HepG2 (cell line): ENCODE measurements around the gene YWHAQ. TPM values are rescaled to one million over a fixed set of nuclear protein-coding genes. Genes with fewer than 3 reads are reported as not detected.

Source experiments
- HNRNPK ChIP-seq: fragments of 200-400 bp; formaldehyde crosslinking; IDR thresholded peaks from 2 replicates; pipeline ENCODE4 v1.6.1; 2018; ENCODE audit warnings: low read length, low read depth, moderate library complexity, mild to moderate bottlenecking; ENCODE audit not compliant: poor library complexity, severe bottlenecking
- HOXA7 ChIP-seq: sonication (generic); formaldehyde crosslinking; IDR thresholded peaks from 2 replicates; pipeline ENCODE4 v1.8.1; 2022; ENCODE audit warnings: mild to moderate bottlenecking, missing genetic modification reagents, moderate library complexity
- KDM5B ChIP-seq: sonication (generic); formaldehyde crosslinking; IDR thresholded peaks from 2 replicates; pipeline ENCODE4 v1.4.0; 2020; ENCODE audit warnings: missing genetic modification reagents, mild to moderate bottlenecking, borderline replicate concordance
- MAFF ChIP-seq: IDR thresholded peaks from 2 replicates; pipeline ENCODE4 v1.6.1; 2011; ENCODE audit warnings: low read depth, low read length, improper control_type of control experiment
- NFATC3 ChIP-seq: sonication (generic); formaldehyde crosslinking; IDR thresholded peaks from 2 replicates; pipeline ENCODE4 v1.5.1; 2020; ENCODE audit warnings: mild to moderate bottlenecking, missing genetic modification reagents
- NPAS2 ChIP-seq: sonication (generic); formaldehyde crosslinking; IDR thresholded peaks from 2 replicates; pipeline ENCODE4 v1.8.0; 2022; ENCODE audit warnings: mild to moderate bottlenecking, missing genetic modification reagents, borderline replicate concordance
- RARG ChIP-seq: sonication (generic); formaldehyde crosslinking; IDR thresholded peaks from 2 replicates; pipeline ENCODE4 v1.4.0; 2020; ENCODE audit warnings: low read depth, mild to moderate bottlenecking, missing genetic modification reagents
- SIN3A ChIP-seq: IDR thresholded peaks from 2 replicates; pipeline ENCODE4 v1.6.1; 2011; ENCODE audit warnings: low read depth, mild to moderate bottlenecking, control low read depth, low read length, borderline replicate concordance
- TAF15 ChIP-seq: fragments of 200-400 bp; formaldehyde crosslinking; IDR thresholded peaks from one replicate; pipeline ENCODE4 v1.6.1; 2018; ENCODE audit warnings: mild to moderate bottlenecking, low read depth, low read length; ENCODE audit not compliant: poor library complexity, severe bottlenecking
- ZNF263 ChIP-seq: sonication (generic); formaldehyde crosslinking; IDR thresholded peaks from 2 replicates; pipeline ENCODE4 v1.4.0; 2020; ENCODE audit warnings: missing genetic modification reagents
- ZNF296 ChIP-seq: sonication (generic); formaldehyde crosslinking; conservative IDR thresholded peaks from 2 replicates; pipeline ENCODE4 v1.5.0; 2020; ENCODE audit warnings: mild to moderate bottlenecking, missing genetic modification reagents
- ZNF678 ChIP-seq: sonication (generic); formaldehyde crosslinking; IDR thresholded peaks from 2 replicates; pipeline ENCODE4 v1.4.0; 2020; ENCODE audit warnings: mild to moderate bottlenecking, missing genetic modification reagents
- ZNF839 ChIP-seq: sonication (generic); formaldehyde crosslinking; IDR thresholded peaks from 2 replicates; pipeline ENCODE4 v1.4.0; 2020; ENCODE audit warnings: missing genetic modification reagents, mild to moderate bottlenecking, borderline replicate concordance
- polyA plus RNA-seq, 8 experiments: library from polyadenylated mRNA; depleted of rRNA in 3 of 8; stranded (reverse) in 7 of 8; unstranded in 1 of 8; fragments of >200 nt; fragmentation: Illumina TruSeq in 4 of 8; extraction: Trizol in 4 of 8; gene quantifications; 2 replicates each; pipeline versions ENCODE4 v1.2.1 to v1.2.3, GENCODE V29; 2011 to 2016; ENCODE audit warnings: low read depth in 4 of 8, missing spikeins in 1 of 8, mixed read lengths in 1 of 8; ENCODE audit not compliant: insufficient read depth in 1 of 8
- total RNA-seq, 5 experiments: library from RNA; depleted of rRNA; stranded (reverse); fragments of >200 nt; fragmentation: Illumina TruSeq; extraction: Trizol; gene quantifications; 2 replicates each; pipeline ENCODE4 v1.2.3, GENCODE V29; 2016; ENCODE audit warnings: low read depth in 1 of 5
- TF ChIP-seq, protein P1 (sequence below): sonication (generic); formaldehyde crosslinking; IDR thresholded peaks from 2 replicates; pipeline ENCODE4 v1.5.1; 2020; ENCODE audit warnings: mild to moderate bottlenecking, missing genetic modification reagents, moderate library complexity
- TF ChIP-seq, protein P2 (sequence below): sonication (generic); formaldehyde crosslinking; IDR thresholded peaks from 2 replicates; pipeline ENCODE4 v1.5.1; 2020; ENCODE audit warnings: missing genetic modification reagents, mild to moderate bottlenecking, borderline replicate concordance
- TF ChIP-seq, protein P3 (sequence below): sonication (generic); formaldehyde crosslinking; IDR thresholded peaks from 2 replicates; pipeline ENCODE4 v1.8.0; 2022; ENCODE audit warnings: missing genetic modification reagents, mild to moderate bottlenecking, borderline replicate concordance
- TF ChIP-seq, protein P4 (sequence below): sonication (generic); formaldehyde crosslinking; IDR thresholded peaks from 2 replicates; pipeline ENCODE4 v1.5.1; 2020; ENCODE audit warnings: mild to moderate bottlenecking, missing genetic modification reagents, moderate library complexity

YWHAQ gene
- total and polyA plus RNA-seq, 2 of the 13 experiments (the other 11 are each of a cell fraction or from before 2014, with no cell fraction given): 160 to 304 TPM

DNA sequence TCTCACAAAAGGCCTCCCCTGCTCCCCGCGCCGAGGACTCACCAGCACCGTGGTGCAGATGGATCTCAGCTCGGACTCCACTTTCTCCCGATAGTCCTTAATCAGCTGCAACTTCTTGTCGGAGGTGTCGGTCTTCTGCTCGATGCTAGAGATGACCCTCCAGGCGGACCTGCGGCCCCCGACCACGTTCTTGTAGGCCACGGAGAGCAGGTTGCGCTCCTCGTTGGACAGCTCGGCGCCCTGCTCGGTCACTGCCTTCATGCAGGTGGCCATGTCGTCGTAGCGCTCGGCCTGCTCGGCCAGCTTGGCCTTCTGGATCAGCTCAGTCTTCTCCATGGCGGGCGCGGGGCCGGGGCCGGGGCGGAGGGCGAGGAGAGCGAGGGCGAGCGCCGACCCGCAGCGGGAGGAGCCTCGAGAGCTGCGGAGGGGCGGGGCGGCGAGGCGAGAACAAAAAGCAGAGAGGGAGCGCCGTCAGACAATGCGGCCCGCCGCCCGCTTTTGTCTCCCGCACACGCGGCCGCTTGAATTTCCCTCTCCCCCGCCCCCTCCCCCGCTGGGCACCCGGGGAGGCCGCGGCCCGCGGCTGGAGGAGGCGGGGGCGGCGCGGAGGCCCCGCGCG, 571 bp downstream of the YWHAQ start (continued):
- TF ChIP-seq KDM5B (peak; percentile 73), NFATC3 (no peak), ZNF296 (CRISPR knock-in tag) (peak; percentile 88; the same call in 1 of the 2 replicates), HOXA7 (CRISPR knock-in tag) (no peak), ZNF263 (CRISPR knock-in tag) (peak; percentile 86), RARG (peak; percentile 72; the same call in 1 of the 2 replicates), TAF15 (no peak), HNRNPK (peak; percentile 5), ZNF678 (CRISPR knock-in tag) (no peak), MAFF (no peak), SIN3A (peak; percentile 56; the same call in 1 of the 2 replicates), NPAS2 (CRISPR knock-in tag) (no peak), ZNF839 (peak; percentile 77; the same call in 1 of the 2 replicates)
- TF ChIP-seq, protein P1, sequence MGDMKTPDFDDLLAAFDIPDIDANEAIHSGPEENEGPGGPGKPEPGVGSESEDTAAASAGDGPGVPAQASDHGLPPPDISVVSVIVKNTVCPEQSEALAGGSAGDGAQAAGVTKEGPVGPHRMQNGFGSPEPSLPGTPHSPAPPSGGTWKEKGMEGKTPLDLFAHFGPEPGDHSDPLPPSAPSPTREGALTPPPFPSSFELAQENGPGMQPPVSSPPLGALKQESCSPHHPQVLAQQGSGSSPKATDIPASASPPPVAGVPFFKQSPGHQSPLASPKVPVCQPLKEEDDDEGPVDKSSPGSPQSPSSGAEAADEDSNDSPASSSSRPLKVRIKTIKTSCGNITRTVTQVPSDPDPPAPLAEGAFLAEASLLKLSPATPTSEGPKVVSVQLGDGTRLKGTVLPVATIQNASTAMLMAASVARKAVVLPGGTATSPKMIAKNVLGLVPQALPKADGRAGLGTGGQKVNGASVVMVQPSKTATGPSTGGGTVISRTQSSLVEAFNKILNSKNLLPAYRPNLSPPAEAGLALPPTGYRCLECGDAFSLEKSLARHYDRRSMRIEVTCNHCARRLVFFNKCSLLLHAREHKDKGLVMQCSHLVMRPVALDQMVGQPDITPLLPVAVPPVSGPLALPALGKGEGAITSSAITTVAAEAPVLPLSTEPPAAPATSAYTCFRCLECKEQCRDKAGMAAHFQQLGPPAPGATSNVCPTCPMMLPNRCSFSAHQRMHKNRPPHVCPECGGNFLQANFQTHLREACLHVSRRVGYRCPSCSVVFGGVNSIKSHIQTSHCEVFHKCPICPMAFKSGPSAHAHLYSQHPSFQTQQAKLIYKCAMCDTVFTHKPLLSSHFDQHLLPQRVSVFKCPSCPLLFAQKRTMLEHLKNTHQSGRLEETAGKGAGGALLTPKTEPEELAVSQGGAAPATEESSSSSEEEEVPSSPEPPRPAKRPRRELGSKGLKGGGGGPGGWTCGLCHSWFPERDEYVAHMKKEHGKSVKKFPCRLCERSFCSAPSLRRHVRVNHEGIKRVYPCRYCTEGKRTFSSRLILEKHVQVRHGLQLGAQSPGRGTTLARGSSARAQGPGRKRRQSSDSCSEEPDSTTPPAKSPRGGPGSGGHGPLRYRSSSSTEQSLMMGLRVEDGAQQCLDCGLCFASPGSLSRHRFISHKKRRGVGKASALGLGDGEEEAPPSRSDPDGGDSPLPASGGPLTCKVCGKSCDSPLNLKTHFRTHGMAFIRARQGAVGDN (CRISPR knock-in tag): peak; percentile 89
- TF ChIP-seq, protein P2, sequence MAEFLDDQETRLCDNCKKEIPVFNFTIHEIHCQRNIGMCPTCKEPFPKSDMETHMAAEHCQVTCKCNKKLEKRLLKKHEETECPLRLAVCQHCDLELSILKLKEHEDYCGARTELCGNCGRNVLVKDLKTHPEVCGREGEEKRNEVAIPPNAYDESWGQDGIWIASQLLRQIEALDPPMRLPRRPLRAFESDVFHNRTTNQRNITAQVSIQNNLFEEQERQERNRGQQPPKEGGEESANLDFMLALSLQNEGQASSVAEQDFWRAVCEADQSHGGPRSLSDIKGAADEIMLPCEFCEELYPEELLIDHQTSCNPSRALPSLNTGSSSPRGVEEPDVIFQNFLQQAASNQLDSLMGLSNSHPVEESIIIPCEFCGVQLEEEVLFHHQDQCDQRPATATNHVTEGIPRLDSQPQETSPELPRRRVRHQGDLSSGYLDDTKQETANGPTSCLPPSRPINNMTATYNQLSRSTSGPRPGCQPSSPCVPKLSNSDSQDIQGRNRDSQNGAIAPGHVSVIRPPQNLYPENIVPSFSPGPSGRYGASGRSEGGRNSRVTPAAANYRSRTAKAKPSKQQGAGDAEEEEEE (CRISPR knock-in tag): no peak
- TF ChIP-seq, protein P3, sequence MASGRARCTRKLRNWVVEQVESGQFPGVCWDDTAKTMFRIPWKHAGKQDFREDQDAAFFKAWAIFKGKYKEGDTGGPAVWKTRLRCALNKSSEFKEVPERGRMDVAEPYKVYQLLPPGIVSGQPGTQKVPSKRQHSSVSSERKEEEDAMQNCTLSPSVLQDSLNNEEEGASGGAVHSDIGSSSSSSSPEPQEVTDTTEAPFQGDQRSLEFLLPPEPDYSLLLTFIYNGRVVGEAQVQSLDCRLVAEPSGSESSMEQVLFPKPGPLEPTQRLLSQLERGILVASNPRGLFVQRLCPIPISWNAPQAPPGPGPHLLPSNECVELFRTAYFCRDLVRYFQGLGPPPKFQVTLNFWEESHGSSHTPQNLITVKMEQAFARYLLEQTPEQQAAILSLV (CRISPR knock-in tag): peak; percentile 80; the same call in 1 of the 2 replicates
- TF ChIP-seq, protein P4, sequence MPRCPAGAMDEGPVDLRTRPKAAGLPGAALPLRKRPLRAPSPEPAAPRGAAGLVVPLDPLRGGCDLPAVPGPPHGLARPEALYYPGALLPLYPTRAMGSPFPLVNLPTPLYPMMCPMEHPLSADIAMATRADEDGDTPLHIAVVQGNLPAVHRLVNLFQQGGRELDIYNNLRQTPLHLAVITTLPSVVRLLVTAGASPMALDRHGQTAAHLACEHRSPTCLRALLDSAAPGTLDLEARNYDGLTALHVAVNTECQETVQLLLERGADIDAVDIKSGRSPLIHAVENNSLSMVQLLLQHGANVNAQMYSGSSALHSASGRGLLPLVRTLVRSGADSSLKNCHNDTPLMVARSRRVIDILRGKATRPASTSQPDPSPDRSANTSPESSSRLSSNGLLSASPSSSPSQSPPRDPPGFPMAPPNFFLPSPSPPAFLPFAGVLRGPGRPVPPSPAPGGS (CRISPR knock-in tag): peak; percentile 49; the same call in 1 of the 2 replicates
